NB4 (cell line): ENCODE data around the gene PRKCE.

Source experiments
- DNase-seq: peaks from one replicate; pipeline ENCODE4 v3.0.0; 2010; ENCODE audit warnings: low read depth
- H3K4me3 ChIP-seq: one replicate; pipeline ENCODE4 v1.5.1; 2011; ENCODE audit warnings: mild to moderate bottlenecking, low read depth, low read length, moderate library complexity
- CTCF ChIP-seq: IDR thresholded peaks from one replicate; pipeline ENCODE4 v1.5.1; 2012; ENCODE audit warnings: low read depth, low read length
- MYC ChIP-seq: IDR thresholded peaks from 2 replicates; pipeline ENCODE4 v1.6.1; 2011; ENCODE audit warnings: low read depth, low read length
- POLR2A ChIP-seq: IDR thresholded peaks from 2 replicates; pipeline ENCODE4 v1.6.1; 2011; ENCODE audit warnings: mild to moderate bottlenecking; ENCODE audit not compliant: insufficient read length; ENCODE audit errors: extremely low read depth
- TF ChIP-seq, protein P1 (sequence below): IDR thresholded peaks from 2 replicates; pipeline ENCODE4 v1.6.1; 2011; ENCODE audit warnings: low read depth, low read length

Gene PRKCE

GRCh38 chr2:45636008-45636407 lies 15.5 kb upstream of the PRKCE start:
- H3K4me3 ChIP-seq: no peak overlapping the region
- TF ChIP-seq CTCF (no peak), MYC (no peak), POLR2A (no peak)
- TF ChIP-seq, protein P1, sequence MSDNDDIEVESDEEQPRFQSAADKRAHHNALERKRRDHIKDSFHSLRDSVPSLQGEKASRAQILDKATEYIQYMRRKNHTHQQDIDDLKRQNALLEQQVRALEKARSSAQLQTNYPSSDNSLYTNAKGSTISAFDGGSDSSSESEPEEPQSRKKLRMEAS: no peak
- DNase-seq: no peak

DNA sequence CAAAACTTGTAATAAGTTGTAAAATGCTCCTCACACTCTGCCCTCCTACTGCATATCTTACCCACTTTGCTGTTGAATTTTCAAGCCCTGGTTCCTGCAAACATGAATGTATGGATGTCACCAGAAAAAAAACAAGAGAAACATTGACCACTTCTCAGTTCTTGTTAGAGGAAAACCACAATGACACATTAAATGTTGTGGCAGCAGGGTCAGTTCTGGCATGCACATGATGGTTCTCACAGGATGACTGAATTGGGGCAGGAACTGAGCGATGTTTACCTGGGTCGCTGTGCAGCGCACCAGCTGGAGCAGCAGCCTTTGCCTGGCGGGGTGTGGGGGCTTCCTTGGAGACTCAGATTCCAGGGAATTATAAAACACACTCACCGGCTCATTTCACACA lies 14.0 kb upstream of the PRKCE start:
- H3K4me3 ChIP-seq: no peak overlapping the region
- no peak for TF ChIP-seq POLR2A
- no peak for TF ChIP-seq CTCF
- TF ChIP-seq MYC: no peak
- TF ChIP-seq, protein P1: no peak
- DNase-seq: peak; percentile 70

GRCh38 chr2:45640576-45640975 lies 10.9 kb upstream of the PRKCE start:
- H3K4me3 ChIP-seq: no peak overlapping the region
- no peak for DNase-seq
- TF ChIP-seq, protein P1: no peak
- TF ChIP-seq CTCF (no peak), POLR2A (no peak), MYC (no peak)

GRCh38 chr2:45643095-45643494 lies 8.4 kb upstream of the PRKCE start:
- H3K4me3 ChIP-seq: no peak overlapping the region
- no peak for DNase-seq
- TF ChIP-seq, protein P1: no peak
- no peak for TF ChIP-seq MYC
- no peak for TF ChIP-seq POLR2A
- TF ChIP-seq CTCF: no peak

DNA sequence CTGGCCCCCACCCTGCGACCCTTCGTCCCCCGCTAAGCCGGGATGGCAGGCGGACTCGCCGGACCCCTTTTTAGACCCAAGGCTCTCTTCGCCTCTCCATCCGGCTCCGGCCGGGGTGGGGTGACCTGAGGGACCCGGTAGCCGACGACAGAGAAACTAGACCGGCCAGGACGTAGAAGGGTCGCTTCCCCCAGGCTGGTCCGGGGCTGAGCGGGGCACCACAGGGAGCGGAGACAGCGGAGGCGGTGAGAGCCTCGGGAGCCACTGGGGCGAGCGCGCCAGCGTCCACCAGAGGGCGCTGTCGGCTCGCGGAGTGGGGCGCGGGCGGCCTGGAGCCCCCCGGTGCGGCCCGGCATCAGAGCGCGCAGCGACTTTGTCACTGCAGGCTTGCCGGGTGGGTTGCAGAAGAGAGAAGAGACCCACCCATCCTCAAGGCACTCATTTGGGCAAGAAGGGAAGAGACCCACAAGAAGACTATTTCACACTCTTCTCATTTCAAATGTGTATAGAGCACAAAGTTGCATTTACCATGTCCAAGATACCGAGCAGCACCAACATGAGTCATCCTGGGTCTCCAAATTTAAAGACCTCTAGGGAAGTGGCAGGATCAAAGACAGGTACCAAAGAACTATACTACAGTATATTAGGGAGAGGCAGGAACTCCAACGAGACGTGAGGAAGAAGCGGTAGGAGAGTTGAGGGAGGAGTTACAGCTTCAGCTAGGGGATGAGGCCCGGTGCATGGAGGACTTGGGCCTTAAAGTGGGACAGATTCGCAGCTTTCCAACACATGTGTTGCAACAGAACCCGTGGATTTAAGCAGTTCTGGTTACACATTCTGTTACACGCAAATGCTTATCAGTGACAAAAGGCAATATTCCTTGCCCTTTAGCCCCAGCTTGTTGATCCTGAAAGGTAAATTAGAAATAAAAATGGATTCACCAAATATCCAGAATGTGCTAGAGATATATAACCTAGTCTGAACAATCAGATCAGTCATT lies 7.6 kb upstream of the PRKCE start:
- peak; percentile 71 for DNase-seq
- TF ChIP-seq, protein P1: no peak
- peak; percentile 76 for TF ChIP-seq CTCF
- no peak for TF ChIP-seq MYC
- H3K4me3 ChIP-seq: no peak overlapping the region
